ENCODE results near the gene TSPAN3. TPM values are rescaled to one million over a fixed set of nuclear protein-coding genes. Genes with fewer than 3 reads are reported as not detected.

TSPAN3 gene
- total RNA-seq, 4 donors from 2014 or later: 92.2 to 165 (median 131) TPM

- Histone ChIP-seq H3K27me3 (peaks cover 0 to 37% (median 0%) of the 10 kb centered on the region in 4 donors), H3K36me3 (peaks cover 0 to 8% (median 0%) of the 10 kb centered on the region in 4 donors), H3K9me3 (no peaks in the 10 kb centered on the region), H3K4me1 (peaks cover 0 to 25% (median 10%) of the 10 kb centered on the region in 4 donors), H3K27ac (replicated peaks in 1 of 4) (no peak overlapping the region), H3K4me3 (no peak overlapping the region)
- no peak for TF ChIP-seq CTCF (IDR thresholded peaks at IDR 0.05)
- TF ChIP-seq EP300 (IDR thresholded peaks at IDR 0.05): no peak
- TF ChIP-seq POLR2AphosphoS5 (IDR thresholded peaks at IDR 0.05): no peak
- no peak for TF ChIP-seq POLR2A (IDR thresholded peaks at IDR 0.05; ENCODE audit: low read depth)
- DNase-seq (ENCODE audit: extremely low spot score): no peak
- WGBS: 76% methylated on average over 5 of the region's 12 CpGs
- intact Hi-C loops (cut with DNase I): loop anchor here (5.0 kb wide), 1 partner anchor 59 kb away; no protein-coding TSS in a partner anchor
These were observed 39.4 kb downstream of the TSPAN3 start for GRCh38 chr15:77031376-77032050.

- Histone ChIP-seq H3K4me1 (peaks cover 0 to 25% (median 10%) of the 10 kb centered on the region in 4 donors), H3K4me3 (no peak overlapping the region), H3K27me3 (peaks cover 0 to 37% (median 0%) of the 10 kb centered on the region in 4 donors), H3K9me3 (no peaks in the 10 kb centered on the region), H3K27ac (replicated peaks in 1 of 4) (no peak overlapping the region), H3K36me3 (peaks cover 0 to 2% (median 0%) of the 10 kb centered on the region in 4 donors)
- 80% methylated on average over 2 of the region's 10 CpGs for WGBS
- intact Hi-C loops (cut with DNase I): loop anchor here (5.0 kb wide), 1 partner anchor 59 kb away; no protein-coding TSS in a partner anchor
- no peak for TF ChIP-seq POLR2A (IDR thresholded peaks at IDR 0.05; ENCODE audit: low read depth)
- no peak for TF ChIP-seq CTCF (IDR thresholded peaks at IDR 0.05)
- TF ChIP-seq POLR2AphosphoS5 (IDR thresholded peaks at IDR 0.05): no peak
- no peak for TF ChIP-seq EP300 (IDR thresholded peaks at IDR 0.05)
- no peak for DNase-seq (ENCODE audit: extremely low spot score)
These were observed 40.0 kb downstream of the TSPAN3 start for GRCh38 chr15:77030928-77031375.

GRCh38 chr15:77030048-77030927, 40.6 kb downstream of the TSPAN3 start:
- 83% methylated on average over 13 of the region's 22 CpGs for WGBS

More at GRCh38 chr15:77030048-77030927, 40.6 kb downstream of the TSPAN3 start:
- Histone ChIP-seq H3K36me3 (no peaks in the 10 kb centered on the region), H3K4me3 (no peak overlapping the region), H3K27ac (replicated peaks in 1 of 4) (no peak overlapping the region), H3K27me3 (peaks cover 0 to 37% (median 0%) of the 10 kb centered on the region in 4 donors), H3K4me1 (peaks cover 0 to 19% (median 10%) of the 10 kb centered on the region in 4 donors), H3K9me3 (no peaks in the 10 kb centered on the region)
- intact Hi-C loops (cut with DNase I): loop anchor here (5.0 kb wide), 1 partner anchor 58 kb away; no protein-coding TSS in a partner anchor
- TF ChIP-seq POLR2AphosphoS5 (IDR thresholded peaks at IDR 0.05) (no peak), EP300 (IDR thresholded peaks at IDR 0.05) (no peak), POLR2A (IDR thresholded peaks at IDR 0.05; ENCODE audit: low read depth) (no peak), CTCF (IDR thresholded peaks at IDR 0.05) (no peak)
- no peak for DNase-seq (ENCODE audit: extremely low spot score)

Data from esophagus muscularis mucosa (tissue), 4 donors.